HG03280 (cell line): ENCODE results near the gene TAL2.

Experiments
- ATAC-seq: cut with Tn5 transposase; IDR thresholded peaks from one replicate; pipeline ENCODE4 v1.9.1; 2021; ENCODE audit warnings: mild to moderate bottlenecking, moderate library complexity; ENCODE audit not compliant: unreplicated experiment

The TAL2 gene

DNA sequence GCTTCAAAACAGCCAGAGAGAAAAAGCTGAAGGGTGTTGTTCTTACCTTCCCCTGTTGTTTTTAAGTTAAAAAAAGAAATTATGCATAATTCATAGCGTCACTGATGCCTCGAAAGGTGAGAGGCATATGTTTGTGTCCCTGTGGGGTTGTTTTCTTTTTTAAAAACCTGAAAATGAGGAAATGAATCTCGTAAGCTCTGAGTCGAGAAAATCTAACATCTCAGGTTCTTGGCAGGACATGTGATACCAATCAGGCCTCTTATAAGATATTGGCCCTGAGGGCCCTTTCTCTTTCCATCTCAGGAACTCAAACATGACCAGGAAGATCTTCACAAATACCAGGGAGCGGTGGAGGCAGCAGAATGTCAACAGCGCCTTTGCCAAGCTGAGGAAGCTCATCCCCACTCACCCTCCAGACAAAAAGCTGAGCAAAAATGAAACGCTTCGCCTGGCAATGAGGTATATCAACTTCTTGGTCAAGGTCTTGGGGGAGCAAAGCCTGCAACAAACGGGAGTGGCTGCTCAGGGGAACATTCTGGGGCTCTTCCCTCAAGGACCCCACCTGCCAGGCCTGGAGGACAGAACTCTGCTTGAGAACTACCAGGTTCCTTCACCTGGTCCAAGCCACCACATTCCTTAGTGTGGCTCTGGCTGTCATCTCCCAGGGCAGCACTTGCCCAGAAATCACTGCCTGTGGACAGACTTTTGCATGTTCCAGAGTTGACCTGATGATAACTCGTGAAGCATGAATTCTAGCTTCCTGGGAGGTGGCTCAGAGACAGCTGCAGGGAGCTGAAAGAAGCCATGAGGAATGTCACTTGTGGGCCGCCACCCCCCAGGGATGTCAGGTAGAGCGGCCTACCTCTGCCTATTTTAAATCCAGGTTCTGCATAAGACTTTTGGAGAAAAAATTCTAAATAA is at the start of gene TAL2:
TAL2 (plus strand) TSS at position 274 of the 921 bp plus-strand sequence; CDS start at position 314, 40 bp downstream.
- ATAC-seq, result peak; percentile 87

DNA sequence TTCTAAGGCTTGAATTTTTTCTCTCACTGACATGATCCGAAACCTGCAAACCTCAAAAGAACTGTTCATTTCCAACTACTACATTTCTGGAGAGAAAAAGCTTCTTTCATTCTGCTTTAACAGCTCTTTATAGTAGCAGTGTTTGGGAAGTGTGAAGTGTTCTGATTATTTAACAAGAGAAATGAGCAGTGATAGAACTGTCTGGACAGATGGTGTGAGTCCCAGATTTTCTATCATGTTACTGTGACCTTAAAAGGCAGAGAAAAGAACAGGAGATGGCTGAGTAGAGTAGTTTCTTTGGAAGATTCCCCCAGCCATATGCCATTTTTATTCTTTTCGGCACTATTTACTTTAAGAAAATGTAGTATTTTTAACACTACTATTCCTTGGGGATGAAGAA is 41.3 kb upstream of the TAL2 start:
- ATAC-seq, result no peak

DNA sequence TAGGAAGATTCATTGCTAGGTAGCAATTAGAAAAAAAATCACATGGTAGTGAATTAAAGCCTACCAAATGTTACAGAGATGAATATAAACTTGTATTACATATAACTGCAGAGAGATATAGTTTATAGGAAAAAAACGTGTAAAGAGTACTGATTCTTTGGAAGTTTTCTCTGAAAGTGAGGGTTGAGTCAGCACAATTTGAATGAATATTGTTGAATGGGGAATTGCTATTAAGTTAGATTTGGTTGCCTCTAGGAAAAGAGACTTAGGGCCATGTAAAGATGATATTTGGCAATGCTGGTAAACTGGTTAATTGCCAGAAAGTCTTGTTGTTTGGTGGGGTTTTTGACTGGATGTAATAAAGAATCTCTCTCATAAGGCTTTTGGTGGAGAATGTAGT is 37.2 kb upstream of the TAL2 start:
- no peak for ATAC-seq

DNA sequence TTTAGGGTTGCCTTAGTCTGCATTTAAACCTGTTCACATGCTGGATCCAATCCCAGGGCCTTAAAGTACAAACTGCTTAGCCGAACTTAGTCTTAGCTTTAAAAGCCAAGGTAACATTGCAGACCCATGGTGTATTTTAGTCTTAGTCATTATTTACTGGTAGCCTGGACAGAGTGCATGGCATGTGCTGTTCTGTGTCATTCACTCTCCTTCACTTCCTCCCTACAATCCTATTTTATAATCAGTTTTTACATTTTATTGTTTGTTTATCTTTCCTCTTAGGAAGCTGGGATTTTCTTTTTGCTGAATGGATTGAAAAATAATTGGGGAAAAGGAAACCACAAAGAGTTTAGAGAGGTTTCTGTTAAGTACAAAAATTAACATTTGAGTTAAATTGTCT is 29.4 kb upstream of the TAL2 start:
- no peak for ATAC-seq

DNA sequence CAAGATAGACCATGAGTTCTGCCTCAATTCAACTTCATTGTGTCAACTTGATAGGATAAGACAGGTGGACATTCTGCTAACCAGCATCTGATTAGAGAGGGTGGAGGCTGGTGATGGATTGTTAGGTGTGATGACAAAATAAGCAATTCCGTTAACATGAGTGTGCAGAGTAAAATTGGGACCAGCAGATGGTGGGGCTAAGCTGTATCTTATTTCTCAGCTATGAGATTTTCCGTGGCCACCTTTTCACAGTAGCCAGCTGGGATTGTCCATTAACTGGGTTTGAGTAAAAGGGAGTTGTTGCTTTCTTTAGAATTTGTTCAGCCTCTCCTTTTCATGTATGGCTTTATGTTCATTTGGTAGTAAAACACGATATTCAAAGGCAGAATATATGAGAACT is 28.8 kb upstream of the TAL2 start:
- no peak for ATAC-seq

DNA sequence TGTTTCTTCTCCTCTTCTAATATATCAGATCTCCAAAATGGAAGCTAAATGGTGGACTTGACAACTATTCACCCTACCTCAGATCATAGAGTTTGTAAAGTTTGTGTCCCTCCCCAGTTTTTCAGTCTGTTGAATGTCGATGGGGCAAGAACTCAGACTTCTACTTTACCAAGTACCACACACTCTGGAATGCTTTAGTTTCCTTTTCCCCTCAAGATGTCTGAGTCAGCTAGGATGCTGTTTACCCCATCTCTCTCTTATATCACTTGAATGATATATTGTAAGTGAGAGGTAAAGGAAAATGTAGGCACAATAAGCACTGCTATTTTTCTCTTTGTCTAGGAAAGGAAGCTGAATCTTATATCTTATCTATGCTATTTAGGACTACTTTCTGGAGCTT is 25.9 kb upstream of the TAL2 start:
- ATAC-seq, result no peak

DNA sequence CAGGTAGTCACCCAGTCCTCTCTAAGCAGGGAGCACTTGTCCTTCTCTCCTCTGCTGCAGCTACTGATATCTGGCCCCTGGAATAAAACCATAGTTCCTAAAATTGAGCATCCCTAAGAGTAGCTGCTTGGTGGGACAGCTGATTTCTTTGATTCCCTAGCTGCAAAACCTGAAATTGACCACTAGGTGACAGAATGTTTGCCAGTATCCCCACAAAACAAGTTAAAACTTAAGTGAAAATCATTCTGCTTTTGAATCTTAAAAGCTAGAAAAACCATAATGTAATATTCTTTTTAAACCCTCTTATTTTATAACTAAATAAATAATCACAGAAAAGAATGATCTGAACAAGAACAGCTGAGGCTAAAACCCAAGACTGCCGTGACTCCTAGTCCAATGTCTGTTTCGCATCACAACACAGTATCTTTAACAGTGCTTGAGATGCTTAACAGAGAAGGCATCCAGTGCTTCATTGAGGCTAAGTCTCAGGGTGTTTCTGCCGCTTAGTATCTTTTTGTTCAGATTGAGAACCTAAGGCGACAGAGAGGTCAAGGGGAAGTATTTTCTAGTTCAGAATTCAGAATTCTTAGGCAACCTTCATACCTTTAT is 24.4 kb upstream of the TAL2 start:
- no peak for ATAC-seq

DNA sequence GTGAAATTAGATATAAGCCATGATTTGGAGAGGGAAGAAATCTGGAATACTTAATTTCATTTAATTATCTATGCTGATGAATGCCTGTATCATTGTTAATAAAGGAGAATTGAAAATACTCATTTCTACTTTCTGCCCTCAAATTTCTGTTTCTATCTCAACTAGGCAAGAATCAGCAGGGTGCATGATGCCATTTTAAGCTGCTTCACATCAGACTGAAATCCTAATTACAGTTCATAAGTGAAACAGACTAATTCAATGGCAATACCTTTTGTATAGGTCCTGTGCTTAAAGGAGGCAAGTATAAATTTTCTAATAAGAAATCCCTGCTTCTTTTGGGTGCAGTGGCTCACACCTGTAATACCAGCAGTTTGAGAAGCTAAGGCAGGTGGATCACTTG is 22.3 kb upstream of the TAL2 start:
- no peak for ATAC-seq

DNA sequence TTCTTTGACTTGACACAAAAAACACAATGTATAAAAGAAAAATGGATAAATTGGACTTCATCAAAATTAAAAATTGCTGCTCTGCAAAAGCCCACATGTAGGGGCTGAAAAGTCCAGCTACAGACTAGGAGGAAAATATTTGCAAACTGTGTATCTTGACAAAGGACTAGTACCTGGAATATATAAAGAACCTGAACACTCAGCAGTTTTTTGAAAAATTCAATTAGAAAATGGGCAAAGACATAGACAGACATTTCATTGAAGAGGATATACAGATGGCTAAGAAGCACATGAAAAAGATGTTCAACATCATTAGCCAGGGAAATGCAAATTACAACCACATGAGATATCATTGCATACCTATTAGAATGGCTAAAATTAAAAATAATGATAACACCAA is 18.5 kb upstream of the TAL2 start:
- no peak for ATAC-seq

DNA sequence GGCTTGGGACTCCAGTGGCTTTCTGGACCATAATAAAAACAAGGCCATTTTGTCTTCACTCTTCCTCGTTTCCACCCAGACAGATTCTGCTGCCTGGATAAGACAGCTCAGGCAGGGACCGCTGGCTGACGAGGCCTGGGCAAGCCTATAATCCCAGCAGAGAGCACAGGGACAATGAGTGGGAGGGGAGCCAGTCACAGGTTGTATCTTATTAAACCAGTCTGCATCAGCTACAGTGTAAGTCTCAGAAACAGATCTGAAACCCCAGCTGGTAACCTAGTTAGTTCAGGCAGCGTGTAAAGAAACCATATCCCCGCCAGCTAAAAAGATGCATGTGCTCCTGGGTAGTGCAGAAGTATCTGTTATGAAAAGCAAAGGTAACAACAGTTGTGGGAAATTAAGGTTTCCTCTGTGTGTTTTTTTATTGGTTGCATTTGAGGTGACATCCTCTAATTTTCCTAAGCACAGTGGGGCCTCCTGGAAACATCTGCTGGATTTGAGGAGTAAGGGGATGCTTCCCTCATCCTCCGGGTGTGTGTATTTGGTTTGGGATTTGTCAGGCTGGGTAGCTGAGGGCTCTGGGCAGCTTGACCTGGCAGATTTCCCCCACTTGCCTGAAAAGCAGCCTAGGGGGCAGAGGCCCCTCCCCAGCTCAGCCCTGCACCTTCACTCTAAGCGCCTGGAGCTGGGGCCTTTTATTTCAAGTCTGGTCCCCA is 15.2 kb upstream of the TAL2 start:
- ATAC-seq, result no peak

DNA sequence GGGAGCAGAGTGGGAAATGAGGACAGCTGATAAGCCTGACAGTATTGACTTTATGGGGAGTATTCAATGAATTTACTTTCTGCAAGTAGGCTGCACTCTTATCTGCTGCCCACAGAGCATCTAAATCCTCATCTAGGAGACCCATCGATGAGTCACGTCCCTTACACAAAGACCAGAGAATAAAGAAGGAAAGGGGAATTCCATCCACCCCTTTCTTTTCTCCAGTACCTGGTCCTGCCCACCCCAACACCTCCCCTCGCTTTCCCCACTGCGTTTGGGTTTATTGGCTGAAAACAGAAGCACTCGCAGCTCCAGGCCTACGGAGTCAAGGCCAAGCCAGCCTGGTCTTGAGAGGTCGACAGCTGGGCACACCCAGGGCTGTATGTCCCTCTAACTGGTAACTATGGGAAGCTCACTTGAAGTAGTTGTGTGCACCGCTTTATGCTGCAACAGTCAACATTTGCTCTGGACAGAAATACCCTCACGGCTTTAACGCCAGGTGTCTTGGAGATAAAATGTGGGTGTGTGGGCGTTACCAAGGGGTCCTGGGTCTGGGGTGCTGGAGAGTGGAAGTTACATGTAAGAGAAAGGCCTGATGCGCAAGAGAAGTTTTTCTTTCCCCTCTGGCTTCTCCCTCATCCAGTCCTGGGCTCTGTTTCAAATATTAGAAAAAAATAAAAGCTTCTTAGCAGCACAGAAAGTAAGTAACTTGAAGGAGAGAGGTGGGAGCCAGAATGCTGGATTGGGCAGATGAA is 14.5 kb upstream of the TAL2 start:
- no peak for ATAC-seq

DNA sequence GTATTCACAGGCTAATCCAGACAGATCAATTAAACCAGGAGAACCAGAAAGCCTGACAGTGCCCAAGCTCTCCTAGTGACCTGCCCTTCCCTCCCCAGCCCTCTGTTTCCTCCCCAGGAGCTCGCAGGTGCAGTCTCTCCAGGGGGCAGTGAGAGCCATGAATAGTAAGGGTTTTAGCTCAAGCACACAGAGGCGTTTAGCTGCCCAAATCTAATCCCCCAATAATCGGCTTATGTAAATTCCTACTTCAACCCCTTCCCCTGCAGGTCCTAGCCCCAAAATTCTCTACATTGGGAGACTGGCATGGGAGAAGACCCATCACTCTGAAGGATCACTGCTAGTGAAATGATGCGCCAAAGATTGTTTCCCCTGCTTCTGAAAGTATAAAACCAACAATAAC is 10.5 kb upstream of the TAL2 start:
- ATAC-seq, result no peak

DNA sequence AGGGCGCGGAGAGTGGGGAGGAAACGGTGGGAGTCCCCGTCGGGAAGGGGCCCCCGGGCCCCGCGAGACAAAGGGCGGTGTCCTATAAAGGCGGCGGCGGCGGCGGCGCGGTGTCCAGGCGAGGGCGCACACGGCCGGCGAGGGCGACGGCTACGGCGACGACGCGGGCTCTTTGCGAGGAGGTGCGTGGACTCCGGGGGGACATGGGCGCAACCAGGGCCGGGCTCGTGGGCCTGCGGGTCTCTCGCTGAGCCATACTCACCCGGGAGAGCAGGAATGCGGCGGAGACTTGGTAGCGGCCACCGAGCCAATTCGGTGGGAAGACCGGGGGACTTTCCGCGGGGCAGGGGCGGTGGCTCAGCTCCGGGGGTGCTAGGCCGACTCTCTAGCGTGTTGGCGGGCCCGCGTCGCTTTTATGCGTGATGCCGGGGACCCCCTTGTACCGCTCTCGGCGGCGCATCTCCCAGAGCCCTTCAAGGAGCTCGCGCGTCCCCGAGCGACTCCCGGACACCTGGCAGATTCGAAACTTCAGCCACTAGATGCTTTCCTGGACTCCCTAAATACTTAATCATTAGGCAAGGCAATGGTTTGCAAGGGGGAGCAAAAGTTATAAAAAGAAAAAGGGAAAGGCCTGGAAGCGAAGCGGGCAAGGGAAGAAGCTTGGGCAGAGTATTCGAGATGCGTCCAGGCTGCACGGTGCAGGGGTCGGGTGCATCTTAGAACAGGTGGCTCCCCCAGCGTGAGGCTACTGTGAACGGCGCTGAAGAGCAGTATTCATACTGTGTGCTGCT is 5.9 kb upstream of the TAL2 start:
- ATAC-seq, result peak; percentile 52

DNA sequence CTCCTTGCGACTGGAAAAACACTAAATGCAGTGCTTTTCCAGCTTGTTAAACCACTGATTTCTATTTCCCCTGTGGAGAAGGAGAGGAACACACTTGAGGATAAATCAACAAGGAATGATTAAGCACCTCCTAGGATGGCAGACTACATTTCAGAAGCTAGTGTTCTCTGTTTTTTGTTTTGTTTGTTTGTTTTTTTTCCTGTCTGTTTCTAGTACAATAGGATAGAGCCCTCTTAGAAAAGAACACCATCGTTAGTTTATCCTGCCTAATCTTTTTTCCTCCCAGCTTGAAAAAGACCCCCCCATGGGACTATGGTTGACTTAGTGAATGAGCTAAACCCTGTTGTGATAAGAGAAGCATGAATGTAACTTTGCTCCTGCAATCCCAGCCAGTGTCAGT is 3.9 kb upstream of the TAL2 start:
- ATAC-seq, result no peak

DNA sequence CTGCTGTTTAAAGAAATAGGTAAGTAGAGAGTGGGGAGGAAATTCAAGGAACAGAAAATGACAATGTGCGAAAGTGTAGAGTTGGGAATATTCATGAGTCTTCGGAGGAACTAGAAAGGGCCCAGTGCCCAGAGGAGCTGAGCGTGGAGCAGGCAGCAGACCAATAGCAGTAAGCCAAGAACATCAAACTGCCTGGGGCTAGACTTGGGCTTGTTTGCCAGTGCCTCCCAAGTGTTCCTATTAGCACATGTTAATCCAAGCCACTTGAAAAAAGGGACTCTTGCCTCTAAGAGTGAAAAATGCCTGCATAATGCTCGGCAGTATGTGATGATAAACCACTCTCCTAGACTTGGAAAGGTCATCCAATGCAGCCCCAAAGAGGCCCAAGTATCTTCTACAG is 1.2 kb upstream of the TAL2 start:
- ATAC-seq, result no peak

DNA sequence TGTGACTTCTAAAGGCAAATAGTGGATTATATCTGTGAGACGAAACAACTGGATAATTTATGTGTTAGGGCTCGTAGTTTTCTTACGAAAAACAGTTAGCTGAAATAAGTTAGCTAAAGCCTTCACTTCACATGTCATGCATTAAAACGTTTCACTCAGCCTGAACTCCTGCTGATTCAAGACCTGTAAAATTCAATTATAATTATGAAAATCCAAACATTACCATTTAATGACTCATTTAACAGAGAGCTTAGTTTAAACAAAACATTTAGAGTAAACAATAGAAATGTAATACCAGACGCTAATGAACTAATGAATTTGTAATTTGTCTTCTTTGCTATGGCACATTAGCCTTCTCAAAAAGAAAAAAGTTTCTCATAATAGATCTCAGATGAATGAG is 1.7 kb downstream of the TAL2 start:
- no peak for ATAC-seq

DNA sequence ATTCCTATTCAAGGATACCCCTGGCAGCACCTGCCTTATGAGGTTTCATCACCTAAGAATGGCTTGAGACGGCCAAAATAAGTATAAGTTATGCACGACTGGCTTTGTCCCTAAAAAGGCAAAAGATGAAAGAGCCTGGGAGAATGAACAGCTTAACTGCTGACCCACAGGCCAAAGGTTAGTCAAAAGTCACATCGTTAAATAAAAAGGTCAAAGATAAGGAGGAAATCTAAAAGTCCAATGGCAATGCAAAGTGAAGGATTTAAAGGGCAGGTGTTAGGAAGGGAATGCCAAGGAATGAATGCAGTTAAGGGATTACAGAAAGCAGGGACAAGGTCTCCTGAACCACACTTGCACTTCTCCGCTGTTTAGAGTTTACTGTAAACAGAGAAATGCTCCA is 5.6 kb downstream of the TAL2 start:
- no peak for ATAC-seq

DNA sequence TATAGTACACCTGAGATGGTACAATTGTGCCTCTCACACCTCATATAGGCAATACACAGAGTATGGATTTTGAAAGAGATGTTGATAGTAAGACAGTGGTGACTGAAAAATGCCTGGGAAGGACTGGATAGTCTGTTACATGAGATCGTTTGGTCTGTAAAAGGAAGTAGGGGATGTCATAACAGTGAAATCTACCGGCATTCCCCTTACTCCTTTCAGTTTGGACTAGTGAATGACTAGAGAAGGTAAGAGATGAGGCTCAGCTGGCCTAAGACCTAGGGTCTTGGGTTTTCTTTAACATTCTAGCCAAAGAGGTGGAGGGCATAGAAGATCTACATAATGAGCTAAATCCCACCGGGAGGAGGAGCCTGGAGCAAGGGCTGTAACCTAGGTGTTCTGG is 8.1 kb downstream of the TAL2 start:
- no peak for ATAC-seq

DNA sequence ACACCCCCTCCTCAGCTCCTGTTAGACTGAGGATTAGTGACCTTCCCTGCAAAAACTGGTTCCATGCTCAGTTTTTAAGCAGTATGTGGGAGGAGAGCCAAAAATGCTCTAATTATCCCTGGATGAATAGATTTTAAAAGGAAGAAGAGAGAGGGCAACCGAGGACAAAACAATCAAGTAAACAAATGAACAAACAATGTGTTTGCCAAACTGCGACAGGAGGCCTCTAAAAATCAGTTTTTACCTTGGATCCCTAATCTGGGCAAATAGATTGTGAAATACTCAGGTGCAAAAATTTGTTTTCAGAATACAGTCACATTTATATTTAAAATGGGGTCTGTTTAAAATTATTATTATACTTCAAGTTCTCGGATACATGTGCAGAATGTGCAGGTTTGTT is 8.5 kb downstream of the TAL2 start:
- ATAC-seq, result no peak

DNA sequence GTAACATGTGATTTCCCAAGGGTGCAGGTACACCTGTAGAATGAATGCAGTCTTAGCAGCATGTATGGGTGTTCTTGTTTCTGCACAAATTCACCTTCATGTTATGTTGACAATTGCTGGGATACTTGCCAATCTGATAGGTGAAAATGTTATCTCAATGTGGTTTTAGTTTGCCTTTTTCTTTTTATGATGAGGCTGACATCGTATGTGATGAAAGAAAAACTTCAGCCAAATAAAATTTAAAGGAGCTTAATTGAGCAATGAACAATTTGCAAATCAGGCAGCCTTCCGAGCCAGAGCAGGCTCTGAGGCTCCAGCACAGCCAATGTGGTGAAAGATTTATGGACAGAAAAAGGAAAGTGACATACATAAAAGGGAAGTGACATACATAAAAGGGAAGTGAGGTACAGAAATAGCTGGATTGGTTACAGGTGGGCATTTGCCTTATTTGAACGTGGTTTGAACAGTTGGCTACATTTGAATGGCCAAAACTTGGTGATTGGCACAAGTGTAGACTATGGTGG is 10.5 kb downstream of the TAL2 start:
- no peak for ATAC-seq
